Sigmoid colon (tissue), 4 donors: ENCODE data around the gene ASB8.

Source experiments
- CTCF ChIP-seq, 4 experiments: fragments of 450-650 bp in 3 of 4; fragments of 200-600 bp in 1 of 4; IDR thresholded peaks; one replicate each; pipeline ENCODE4 v1.5.1; 2016 to 2019; ENCODE audit warnings: antibody characterized with exemption in 4 of 4, mild to moderate bottlenecking in 3 of 4, moderate library complexity in 2 of 4
- EP300 ChIP-seq, 4 donors: sonication (generic); formaldehyde crosslinking; IDR thresholded peaks; one replicate each; pipeline ENCODE4 v1.6.1; 2017; ENCODE audit warnings: antibody characterized with exemption in 4 of 4
- POLR2AphosphoS5 ChIP-seq, 4 donors: sonication (generic); formaldehyde crosslinking; IDR thresholded peaks; one replicate each; pipeline ENCODE4 v1.6.1; 2017; ENCODE audit warnings: antibody characterized with exemption in 4 of 4

- no peak for TF ChIP-seq CTCF (IDR thresholded peaks at IDR 0.05)
- TF ChIP-seq POLR2AphosphoS5 (IDR thresholded peaks at IDR 0.05) = no peak
- no peak for TF ChIP-seq EP300 (IDR thresholded peaks at IDR 0.05)
These were observed 615 bp upstream of the ASB8 start for GRCh38 chr12:48157889-48158370.
